Breast epithelium (tissue), 4 donors: Measurements from ENCODE around the gene TMEM214. TPM values are rescaled to one million over a fixed set of nuclear protein-coding genes. Genes with fewer than 3 reads are reported as not detected.
"Not testable (repeated sequence)": the region's sequence is repeated elsewhere in the genome, so short reads cannot be mapped to it uniquely, and the experiment has no call there.

Source experiments
- DNase-seq, 2 donors: peaks; one replicate each; pipeline ENCODE4 v3.0.0-alpha.2; 2019; ENCODE audit warnings: low spot score in 2 of 2
- H3K27ac ChIP-seq, 2 donors: fragments of 200-600 bp; sonication (generic) in 1 of 2; one replicate each; pipeline ENCODE4 v1.5.1; 2016 to 2019; ENCODE audit warnings: mild to moderate bottlenecking in 1 of 2
- H3K27me3 ChIP-seq, 2 donors: fragments of 200-600 bp; sonication (generic) in 1 of 2; one replicate each; pipeline versions ENCODE4 v1.5.1 to v1.6.0; 2017 to 2019; ENCODE audit warnings: control low read depth in 1 of 2, mild to moderate bottlenecking in 1 of 2
- H3K36me3 ChIP-seq: fragments of 200-600 bp; one replicate; pipeline ENCODE4 v1.5.1; 2019
- H3K4me1 ChIP-seq, 2 donors: fragments of 200-600 bp; sonication (generic); one replicate each; pipeline ENCODE4 v1.5.1; 2016 to 2019; ENCODE audit warnings: control low read depth in 1 of 2
- H3K4me3 ChIP-seq, 3 donors: fragments of 200-600 bp; sonication (generic); 1 replicate in 2 of 3; 2 replicates in 1 of 3; pipeline ENCODE4 v1.5.1; 2016 to 2019; ENCODE audit warnings: mild to moderate bottlenecking in 3 of 3, moderate library complexity in 2 of 3
- H3K9me3 ChIP-seq, 2 donors: fragments of 200-600 bp; sonication (generic) in 1 of 2; one replicate each; pipeline ENCODE4 v1.5.1; 2016 to 2019; ENCODE audit warnings: control low read depth in 1 of 2
- POLR2A ChIP-seq: fragments of 450-650 bp; IDR thresholded peaks from one replicate; pipeline ENCODE4 v1.6.1; 2016; ENCODE audit warnings: antibody characterized with exemption, mild to moderate bottlenecking, moderate library complexity
- POLR2AphosphoS5 ChIP-seq, 3 donors: sonication (generic); formaldehyde crosslinking; IDR thresholded peaks; one replicate each; pipeline ENCODE4 v1.6.1; 2017; ENCODE audit warnings: antibody characterized with exemption in 3 of 3
- intact Hi-C: fragments of 100-400 bp; cut with DNase I; formaldehyde crosslinking; loops from one replicate; pipeline ENCODE4 v1.15.1; 2023; ENCODE audit warnings: low total_unique reads
- total RNA-seq, 3 donors: library from RNA; depleted of rRNA; stranded (reverse); fragments of >200 nt; gene quantifications; one replicate each; pipeline ENCODE4 v1.1.0, GENCODE V29; 2016
- TF ChIP-seq, protein P1 (sequence below), 3 donors: fragments of 450-650 bp; IDR thresholded peaks; one replicate each; pipeline ENCODE4 v1.5.1; 2016 to 2017; ENCODE audit warnings: antibody characterized with exemption in 3 of 3, mild to moderate bottlenecking in 3 of 3, moderate library complexity in 3 of 3

TMEM214 gene
- total RNA-seq, 3 donors from 2014 or later = 41.1 to 56.0 (median 47.3) TPM

DNA sequence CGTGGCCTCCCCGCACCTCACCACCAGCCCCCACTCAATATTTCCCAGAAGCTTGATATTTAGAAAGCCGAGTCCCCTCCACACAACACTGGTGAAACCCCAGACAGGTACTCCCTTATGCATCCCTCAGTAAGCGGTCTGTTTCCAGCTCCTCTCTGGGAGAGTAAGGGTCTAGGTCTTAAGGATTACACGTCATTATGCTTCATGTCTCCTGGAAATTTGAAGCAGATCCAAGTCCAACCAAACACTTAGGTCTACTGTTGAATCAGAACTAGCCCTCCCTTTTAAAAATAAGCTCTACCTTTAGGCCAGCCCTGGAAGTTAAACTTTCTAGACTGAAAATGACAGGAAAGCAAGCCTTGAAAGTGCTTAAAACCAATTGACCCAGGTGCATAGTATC lies 40.2 kb downstream of the TMEM214 start:
- Histone ChIP-seq H3K27ac (peak overlapping the region; percentile 94 to 95), H3K36me3 (no peaks in the 10 kb centered on the region), H3K4me1 (peaks cover 9 to 11% of the 10 kb centered on the region in 2 donors), H3K4me3 (peak overlapping the region in 1 of 3 donors; percentile 88), H3K27me3 (no peaks in the 10 kb centered on the region), H3K9me3 (no peaks in the 10 kb centered on the region)
- TF ChIP-seq POLR2AphosphoS5 (IDR thresholded peaks at IDR 0.05) = no peak
- no peak for TF ChIP-seq POLR2A
- intact Hi-C loops = no loop called here
- no peak for DNase-seq

DNA sequence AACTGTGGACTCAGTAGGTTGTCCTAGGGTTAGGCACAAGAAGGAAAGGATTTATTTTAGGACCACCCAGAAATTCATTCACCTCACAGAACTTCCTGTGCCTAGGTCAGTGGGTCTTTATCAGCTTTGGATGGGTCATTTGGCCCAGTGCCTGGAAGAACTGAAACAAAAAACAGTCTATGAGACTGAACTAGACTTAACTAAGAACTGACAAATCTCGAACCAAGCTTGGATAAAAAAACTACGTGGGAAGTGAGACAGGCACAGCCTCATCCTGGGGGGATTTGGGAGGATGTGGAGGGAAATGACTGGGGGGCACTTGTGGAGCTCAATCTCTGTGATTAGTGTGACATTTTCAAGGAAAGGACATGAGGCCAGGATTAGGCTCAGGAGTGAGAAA lies 41.0 kb downstream of the TMEM214 start:
- Histone ChIP-seq H3K27ac (peak overlapping the region in 1 of 2 donors; percentile 59), H3K36me3 (no peaks in the 10 kb centered on the region), H3K4me1 (peaks cover 9 to 11% of the 10 kb centered on the region in 2 donors), H3K4me3 (no peak overlapping the region), H3K27me3 (no peaks in the 10 kb centered on the region), H3K9me3 (no peaks in the 10 kb centered on the region)
- no peak for DNase-seq
- intact Hi-C loops = no loop called here
- TF ChIP-seq POLR2A (no peak), POLR2AphosphoS5 (IDR thresholded peaks at IDR 0.05) (no peak)
- TF ChIP-seq, protein P1, sequence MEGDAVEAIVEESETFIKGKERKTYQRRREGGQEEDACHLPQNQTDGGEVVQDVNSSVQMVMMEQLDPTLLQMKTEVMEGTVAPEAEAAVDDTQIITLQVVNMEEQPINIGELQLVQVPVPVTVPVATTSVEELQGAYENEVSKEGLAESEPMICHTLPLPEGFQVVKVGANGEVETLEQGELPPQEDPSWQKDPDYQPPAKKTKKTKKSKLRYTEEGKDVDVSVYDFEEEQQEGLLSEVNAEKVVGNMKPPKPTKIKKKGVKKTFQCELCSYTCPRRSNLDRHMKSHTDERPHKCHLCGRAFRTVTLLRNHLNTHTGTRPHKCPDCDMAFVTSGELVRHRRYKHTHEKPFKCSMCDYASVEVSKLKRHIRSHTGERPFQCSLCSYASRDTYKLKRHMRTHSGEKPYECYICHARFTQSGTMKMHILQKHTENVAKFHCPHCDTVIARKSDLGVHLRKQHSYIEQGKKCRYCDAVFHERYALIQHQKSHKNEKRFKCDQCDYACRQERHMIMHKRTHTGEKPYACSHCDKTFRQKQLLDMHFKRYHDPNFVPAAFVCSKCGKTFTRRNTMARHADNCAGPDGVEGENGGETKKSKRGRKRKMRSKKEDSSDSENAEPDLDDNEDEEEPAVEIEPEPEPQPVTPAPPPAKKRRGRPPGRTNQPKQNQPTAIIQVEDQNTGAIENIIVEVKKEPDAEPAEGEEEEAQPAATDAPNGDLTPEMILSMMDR (IDR thresholded peaks at IDR 0.05) = no peak

DNA sequence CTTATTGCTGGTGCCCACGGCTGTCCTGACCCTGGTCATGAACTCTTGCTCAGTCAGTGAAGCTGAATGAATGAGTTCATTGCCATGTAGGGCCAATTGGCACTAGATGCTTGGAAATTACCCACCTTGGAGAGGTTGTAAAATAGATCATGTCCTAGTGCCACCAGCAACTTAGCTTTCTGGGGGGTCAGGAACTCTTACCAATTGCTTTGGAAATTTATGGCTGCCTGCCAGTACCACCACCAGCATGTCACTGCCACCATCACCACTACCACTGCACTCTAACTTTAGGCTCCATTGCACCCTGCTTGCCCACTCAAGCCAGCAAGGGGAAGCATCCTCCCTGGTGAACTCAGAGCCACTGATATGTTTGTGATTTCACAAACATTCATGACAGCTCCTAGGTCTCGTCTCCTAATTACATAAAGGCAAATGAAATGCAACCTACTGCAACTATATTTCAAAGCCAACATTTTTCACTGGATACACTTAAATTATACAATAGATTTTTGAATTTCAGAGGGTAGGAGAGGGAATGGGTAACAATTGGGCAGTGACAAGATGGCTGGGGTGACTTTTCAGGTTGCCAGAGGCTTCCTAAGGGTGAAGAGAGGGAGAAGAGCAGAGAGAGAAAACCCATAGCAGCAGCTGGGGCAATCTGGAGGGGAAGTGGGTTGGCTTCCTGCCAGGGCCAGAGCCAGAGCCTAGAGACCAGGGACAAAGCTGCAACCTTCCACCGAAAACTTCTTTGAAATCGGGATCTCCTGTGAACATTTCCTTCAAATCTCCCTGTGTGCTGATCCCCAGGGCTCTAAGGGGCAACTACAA lies 42.2 kb downstream of the TMEM214 start:
- no peak for DNase-seq
- no peaks in the 10 kb centered on the region for H3K9me3 ChIP-seq
- H3K27me3 ChIP-seq = no peaks in the 10 kb centered on the region
- intact Hi-C loops = no loop called here
- peaks cover 3 to 9% of the 10 kb centered on the region in 2 donors for H3K4me1 ChIP-seq
- no peaks in the 10 kb centered on the region for H3K36me3 ChIP-seq
- TF ChIP-seq POLR2A (no peak), POLR2AphosphoS5 (IDR thresholded peaks at IDR 0.05) (no peak)
- TF ChIP-seq, protein P1 (IDR thresholded peaks at IDR 0.05) = no peak
- peak overlapping the region in 1 of 2 donors; percentile 40 for H3K27ac ChIP-seq
- no peak overlapping the region for H3K4me3 ChIP-seq

DNA sequence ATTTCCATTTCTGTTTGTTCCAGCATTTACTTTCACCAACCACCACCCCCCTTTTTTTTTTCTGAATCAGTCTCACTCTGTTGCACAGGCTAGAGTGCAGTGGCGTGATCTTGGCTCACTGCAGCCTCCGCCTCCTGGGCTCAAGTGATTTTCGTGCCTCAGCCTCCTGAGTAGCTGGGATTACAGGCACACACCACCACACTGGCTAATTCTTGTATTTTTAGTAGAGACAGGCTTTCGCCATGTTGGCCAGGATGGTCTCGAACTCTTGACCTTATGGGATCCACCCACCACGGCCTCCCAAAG lies 42.8 kb downstream of the TMEM214 start:
- intact Hi-C loops, H3K9me3 ChIP-seq, DNase-seq, H3K36me3 ChIP-seq, H3K4me1 ChIP-seq, H3K27me3 ChIP-seq, H3K4me3 ChIP-seq: not testable (repeated sequence)
- peak overlapping the region in 1 of 2 donors; percentile 38 for H3K27ac ChIP-seq

DNA sequence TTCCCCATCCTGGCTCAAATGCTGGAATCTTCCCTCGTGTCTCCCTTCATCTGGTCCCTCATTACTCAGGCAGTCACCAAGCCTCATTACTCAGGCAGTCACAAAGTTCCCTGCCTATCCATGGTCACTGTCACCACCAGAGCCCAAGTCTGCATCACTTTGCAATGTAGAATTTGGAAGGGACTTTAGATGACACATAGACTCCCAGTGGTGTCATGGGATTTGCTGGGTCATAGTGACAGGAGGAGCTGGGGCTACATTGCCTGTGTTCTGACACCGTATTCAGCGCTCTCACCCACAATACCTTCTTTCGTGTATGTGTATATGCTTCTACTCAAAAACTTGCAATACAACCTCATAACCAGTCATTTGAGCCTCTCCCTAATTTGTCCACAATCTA lies 43.6 kb downstream of the TMEM214 start:
- Histone ChIP-seq H3K4me3 (no peak overlapping the region), H3K27me3 (no peaks in the 10 kb centered on the region), H3K9me3 (no peaks in the 10 kb centered on the region), H3K27ac (peak overlapping the region in 1 of 2 donors; percentile 38), H3K36me3 (no peaks in the 10 kb centered on the region), H3K4me1 (peaks cover 0 to under 1% of the 10 kb centered on the region in 2 donors)
- TF ChIP-seq POLR2AphosphoS5 (IDR thresholded peaks at IDR 0.05) = no peak
- TF ChIP-seq POLR2A = no peak
- TF ChIP-seq, protein P1 (IDR thresholded peaks at IDR 0.05) = no peak
- intact Hi-C loops = no loop called here
- DNase-seq = no peak

DNA sequence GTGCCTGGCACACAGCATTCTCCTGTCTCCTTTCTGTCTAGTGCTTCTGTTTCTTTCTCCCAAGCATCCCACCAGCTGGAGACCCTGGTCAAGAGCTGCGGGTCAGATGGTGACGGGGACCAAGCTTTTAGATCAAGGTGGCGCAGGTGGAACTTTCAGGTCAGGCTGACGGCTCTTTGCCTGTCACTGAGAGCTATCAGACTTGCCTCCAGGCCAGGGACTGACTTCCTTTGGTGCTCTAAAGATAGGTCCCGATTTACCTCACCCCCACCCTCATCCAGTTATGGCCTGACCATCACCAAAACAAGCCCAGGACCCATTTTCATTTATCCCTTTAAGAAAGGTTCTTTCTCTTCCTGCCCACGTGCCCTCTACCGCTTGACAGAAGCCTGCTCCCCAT lies 44.5 kb downstream of the TMEM214 start:
- intact Hi-C loops = no loop called here
- Histone ChIP-seq H3K4me1 (peaks cover 0 to 10% of the 10 kb centered on the region in 2 donors), H3K36me3 (no peaks in the 10 kb centered on the region), H3K9me3 (no peaks in the 10 kb centered on the region), H3K4me3 (no peak overlapping the region), H3K27me3 (no peaks in the 10 kb centered on the region), H3K27ac (no peak overlapping the region)
- no peak for DNase-seq
- TF ChIP-seq POLR2A (no peak), POLR2AphosphoS5 (IDR thresholded peaks at IDR 0.05) (no peak)
- TF ChIP-seq, protein P1 (IDR thresholded peaks at IDR 0.05) = no peak
